Upper lobe of right lung (tissue), 1 donor: ENCODE measurements around the gene STMP1. TPM values are rescaled to one million over a fixed set of nuclear protein-coding genes. Genes with fewer than 3 reads are reported as not detected.

ENCODE experiments used
- ATAC-seq: fragments of 200-7000 bp; cut with Tn5 transposase; one replicate; pipeline ENCODE4 v1.9.1; 2020; ENCODE audit warnings: mild to moderate bottlenecking, moderate library complexity
- DNase-seq: peaks from one replicate; pipeline ENCODE4 v3.0.0-alpha.2; 2020
- H3K27ac ChIP-seq: fragments of 200-600 bp; one replicate; pipeline ENCODE4 v1.8.0; 2022
- H3K27me3 ChIP-seq: fragments of 200-600 bp; one replicate; pipeline ENCODE4 v1.8.0; 2022; ENCODE audit warnings: mild to moderate bottlenecking
- H3K36me3 ChIP-seq: fragments of 200-600 bp; one replicate; pipeline ENCODE4 v1.8.0; 2022
- H3K4me1 ChIP-seq: fragments of 200-600 bp; one replicate; pipeline ENCODE4 v1.8.0; 2022
- H3K4me3 ChIP-seq: fragments of 200-600 bp; one replicate; pipeline ENCODE4 v1.8.0; 2022; ENCODE audit warnings: mild to moderate bottlenecking
- H3K9me3 ChIP-seq: fragments of 200-600 bp; one replicate; pipeline ENCODE4 v1.8.0; 2022
- intact Hi-C: fragments of 100-400 bp; cut with DNase I; formaldehyde crosslinking; loops from one replicate; pipeline ENCODE4 v1.11.0; 2022
- total RNA-seq: library from RNA; stranded (reverse); fragmentation: NEBNext Ultra II Directional; extraction: Animal tissue kit (Norgen Biotek cat#: 25700); gene quantifications from one replicate; pipeline ENCODE4 v1.2.1, GENCODE V29; 2021
- TF ChIP-seq, protein P1 (sequence below): fragments of 200-600 bp; IDR thresholded peaks from one replicate; pipeline ENCODE4 v1.8.0; 2022; ENCODE audit warnings: antibody characterized with exemption
- donor health status: DM: no; HTN: yes; CAD: no; lungs with severe emphysema.

Gene STMP1
- total RNA-seq, 1 donor from 2014 or later: 23.4 TPM

DNA sequence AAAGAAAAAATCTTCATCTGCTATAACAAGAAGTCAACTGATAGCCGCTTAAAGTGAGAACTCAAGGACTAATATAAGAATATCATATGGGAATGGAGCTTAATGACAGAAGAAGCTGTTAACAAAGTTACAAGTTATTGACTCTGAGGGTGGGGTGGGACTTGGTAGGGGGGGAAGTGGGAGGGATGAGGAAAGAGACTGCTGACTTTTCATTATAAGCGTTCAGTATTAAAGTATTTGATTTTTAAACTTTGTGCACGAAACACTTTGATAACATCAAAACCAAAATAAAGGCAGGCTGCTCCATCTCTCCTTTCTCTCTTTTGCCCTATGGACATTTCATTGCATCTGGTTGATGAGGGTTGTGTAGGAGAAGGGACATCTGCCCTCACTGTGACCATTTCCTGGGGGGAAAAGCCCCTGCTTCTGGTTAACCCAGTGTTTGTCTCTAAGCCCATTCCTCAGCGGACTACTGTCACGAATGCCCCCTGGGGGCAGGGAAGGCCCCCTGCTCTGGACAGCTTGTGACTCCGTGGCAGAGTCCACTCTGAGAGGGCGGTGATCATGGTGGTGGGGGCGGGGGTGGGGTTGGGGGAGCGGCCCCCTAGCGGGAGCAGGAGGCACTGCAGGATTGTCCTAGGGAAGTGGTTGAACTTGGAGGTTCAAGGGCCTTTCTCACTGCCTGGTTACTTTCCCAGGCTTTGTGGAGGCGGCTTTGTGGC lies 48.3 kb downstream of the STMP1 start:
- Histone ChIP-seq H3K36me3 (no peaks in the 10 kb centered on the region), H3K9me3 (no peaks in the 10 kb centered on the region), H3K4me1 (no peaks in the 10 kb centered on the region), H3K27me3 (no peaks in the 10 kb centered on the region), H3K4me3 (no peak overlapping the region), H3K27ac (no peak overlapping the region)
- DNase-seq (no peak), ATAC-seq (peak; percentile 61)
- intact Hi-C loops: no loop called here
- TF ChIP-seq, protein P1, sequence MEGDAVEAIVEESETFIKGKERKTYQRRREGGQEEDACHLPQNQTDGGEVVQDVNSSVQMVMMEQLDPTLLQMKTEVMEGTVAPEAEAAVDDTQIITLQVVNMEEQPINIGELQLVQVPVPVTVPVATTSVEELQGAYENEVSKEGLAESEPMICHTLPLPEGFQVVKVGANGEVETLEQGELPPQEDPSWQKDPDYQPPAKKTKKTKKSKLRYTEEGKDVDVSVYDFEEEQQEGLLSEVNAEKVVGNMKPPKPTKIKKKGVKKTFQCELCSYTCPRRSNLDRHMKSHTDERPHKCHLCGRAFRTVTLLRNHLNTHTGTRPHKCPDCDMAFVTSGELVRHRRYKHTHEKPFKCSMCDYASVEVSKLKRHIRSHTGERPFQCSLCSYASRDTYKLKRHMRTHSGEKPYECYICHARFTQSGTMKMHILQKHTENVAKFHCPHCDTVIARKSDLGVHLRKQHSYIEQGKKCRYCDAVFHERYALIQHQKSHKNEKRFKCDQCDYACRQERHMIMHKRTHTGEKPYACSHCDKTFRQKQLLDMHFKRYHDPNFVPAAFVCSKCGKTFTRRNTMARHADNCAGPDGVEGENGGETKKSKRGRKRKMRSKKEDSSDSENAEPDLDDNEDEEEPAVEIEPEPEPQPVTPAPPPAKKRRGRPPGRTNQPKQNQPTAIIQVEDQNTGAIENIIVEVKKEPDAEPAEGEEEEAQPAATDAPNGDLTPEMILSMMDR: peak; percentile 63

DNA sequence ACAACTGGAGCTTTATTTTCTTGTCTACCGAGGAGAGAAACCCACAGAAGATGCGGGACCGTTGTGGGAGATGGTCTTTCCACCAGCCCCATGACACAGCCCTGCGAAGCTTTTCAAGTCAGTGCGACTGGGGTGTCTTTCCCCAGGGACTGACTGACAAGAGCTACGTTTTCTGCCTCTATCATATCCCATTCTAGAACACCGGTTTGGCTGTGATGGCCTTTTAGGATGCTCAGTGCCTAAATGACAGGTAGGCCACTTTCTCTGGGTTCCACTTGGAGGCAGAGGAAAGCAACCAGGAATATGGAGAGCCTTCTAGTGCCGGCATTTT lies 48.8 kb downstream of the STMP1 start:
- Histone ChIP-seq H3K4me3 (no peak overlapping the region), H3K4me1 (no peaks in the 10 kb centered on the region), H3K27me3 (no peaks in the 10 kb centered on the region), H3K9me3 (no peaks in the 10 kb centered on the region), H3K27ac (no peak overlapping the region), H3K36me3 (no peaks in the 10 kb centered on the region)
- no peak for DNase-seq
- ATAC-seq: no peak
- TF ChIP-seq, protein P1: no peak
- intact Hi-C loops: no loop called here

DNA sequence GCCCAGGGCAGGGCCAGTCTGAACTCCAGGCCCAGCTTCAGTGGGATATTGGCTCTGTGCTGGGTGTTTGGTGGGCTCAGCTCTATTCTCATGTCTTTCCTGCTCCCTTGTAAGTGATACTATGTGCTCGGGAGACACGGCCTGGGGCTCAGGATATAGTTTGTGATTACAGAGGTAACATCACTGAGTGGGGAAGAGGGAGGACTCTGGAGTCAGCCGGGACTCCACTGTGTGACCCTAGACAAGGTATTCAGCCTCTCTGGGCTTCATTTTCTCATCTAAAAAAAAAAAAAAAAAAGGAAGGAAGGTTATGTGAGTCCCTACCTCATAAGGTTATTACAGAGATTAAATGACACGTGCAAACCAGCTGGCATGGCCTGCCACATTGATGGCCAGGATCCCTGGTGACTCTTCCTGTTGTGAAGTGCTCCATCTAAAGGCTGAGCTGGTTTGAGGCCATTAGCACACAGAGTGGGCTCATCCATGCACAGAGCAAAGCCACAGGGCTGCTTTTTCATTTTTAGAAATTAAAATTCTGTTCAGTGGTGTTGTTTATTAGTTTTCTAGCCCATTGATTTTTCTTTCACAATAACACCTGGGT lies 50.0 kb downstream of the STMP1 start:
- TF ChIP-seq, protein P1: no peak
- Histone ChIP-seq H3K27me3 (no peaks in the 10 kb centered on the region), H3K4me3 (no peak overlapping the region), H3K36me3 (no peaks in the 10 kb centered on the region), H3K4me1 (no peaks in the 10 kb centered on the region), H3K27ac (no peak overlapping the region), H3K9me3 (no peaks in the 10 kb centered on the region)
- no peak for DNase-seq
- ATAC-seq: no peak
- intact Hi-C loops: no loop called here

DNA sequence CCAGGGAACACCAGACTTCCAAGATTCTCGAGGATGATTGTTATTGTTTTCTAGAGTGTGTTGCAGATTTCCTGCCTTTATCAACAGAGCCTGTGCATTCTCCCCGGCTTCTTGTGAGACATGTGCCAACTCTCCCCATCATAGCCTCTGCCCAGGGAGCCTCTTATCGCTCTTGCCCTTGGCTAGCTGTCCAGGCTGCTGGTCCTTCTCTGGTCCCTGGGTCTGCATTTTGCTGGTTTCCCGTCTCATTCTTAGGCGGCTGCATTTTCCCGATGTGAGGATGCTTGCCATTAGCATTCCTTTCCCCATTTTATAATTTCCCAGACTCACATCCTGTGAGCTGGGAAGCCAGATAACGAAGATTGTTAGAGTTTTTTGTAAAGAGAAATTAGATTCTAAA lies 50.5 kb downstream of the STMP1 start:
- TF ChIP-seq, protein P1: no peak
- Histone ChIP-seq H3K36me3 (no peaks in the 10 kb centered on the region), H3K9me3 (no peaks in the 10 kb centered on the region), H3K4me1 (no peaks in the 10 kb centered on the region), H3K27ac (no peak overlapping the region), H3K27me3 (no peaks in the 10 kb centered on the region), H3K4me3 (no peak overlapping the region)
- intact Hi-C loops: no loop called here
- no peak for DNase-seq
- ATAC-seq: no peak

DNA sequence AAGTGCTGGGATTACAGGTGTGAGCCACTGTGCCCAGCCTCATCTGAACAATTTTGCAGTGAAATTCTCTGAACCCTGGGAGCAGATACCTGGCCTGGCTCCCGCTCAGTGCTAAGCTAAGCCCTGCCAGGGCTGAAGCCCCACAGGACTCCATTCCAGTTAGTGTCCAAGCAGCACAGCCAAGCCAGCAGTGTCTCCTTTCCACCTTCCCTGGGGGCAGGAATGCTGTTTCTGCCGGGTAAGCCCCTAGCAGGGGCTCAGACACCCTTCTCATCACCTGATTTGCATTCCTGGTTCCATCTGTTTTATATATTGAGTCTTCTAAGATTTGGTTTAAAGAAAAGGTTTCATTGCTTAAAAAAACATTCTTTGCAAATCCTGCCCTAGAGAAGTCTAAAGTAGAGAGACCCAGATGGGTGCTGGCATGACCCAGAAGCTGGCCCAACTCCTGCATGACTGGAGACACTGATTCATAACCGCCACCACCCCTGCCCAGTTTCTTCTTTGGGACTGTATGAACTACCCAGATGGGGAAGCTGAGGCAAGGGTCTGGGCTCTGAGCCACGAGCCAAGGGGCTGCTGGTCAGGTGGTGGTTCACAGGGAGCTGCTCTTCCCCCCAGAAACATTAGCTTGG lies 51.6 kb downstream of the STMP1 start:
- intact Hi-C loops: no loop called here
- H3K4me1 ChIP-seq: no peaks in the 10 kb centered on the region
- no peaks in the 10 kb centered on the region for H3K27me3 ChIP-seq
- DNase-seq: no peak
- TF ChIP-seq, protein P1: no peak
- no peaks in the 10 kb centered on the region for H3K9me3 ChIP-seq
- no peak for ATAC-seq
- H3K36me3 ChIP-seq: no peaks in the 10 kb centered on the region
- no peak overlapping the region for H3K27ac ChIP-seq
- no peak overlapping the region for H3K4me3 ChIP-seq
